DOHH2 (cell line): ENCODE data around the gene FTO.

Source experiments
- EZH2phosphoT487 ChIP-seq: fragments of 200-600 bp; sonication (generic); IDR thresholded peaks from 2 replicates; pipeline ENCODE4 v1.6.1; 2017; ENCODE audit warnings: borderline replicate concordance, mild to moderate bottlenecking, antibody characterized with exemption, low read length, moderate library complexity, mixed read lengths
- TF ChIP-seq, protein P1 (sequence below): fragments of 200-600 bp; sonication (generic); IDR thresholded peaks from one replicate; pipeline ENCODE4 v1.5.1; 2014; ENCODE audit warnings: antibody characterized with exemption, mild to moderate bottlenecking, low read depth, low read length; ENCODE audit not compliant: poor library complexity, severe bottlenecking

DNA sequence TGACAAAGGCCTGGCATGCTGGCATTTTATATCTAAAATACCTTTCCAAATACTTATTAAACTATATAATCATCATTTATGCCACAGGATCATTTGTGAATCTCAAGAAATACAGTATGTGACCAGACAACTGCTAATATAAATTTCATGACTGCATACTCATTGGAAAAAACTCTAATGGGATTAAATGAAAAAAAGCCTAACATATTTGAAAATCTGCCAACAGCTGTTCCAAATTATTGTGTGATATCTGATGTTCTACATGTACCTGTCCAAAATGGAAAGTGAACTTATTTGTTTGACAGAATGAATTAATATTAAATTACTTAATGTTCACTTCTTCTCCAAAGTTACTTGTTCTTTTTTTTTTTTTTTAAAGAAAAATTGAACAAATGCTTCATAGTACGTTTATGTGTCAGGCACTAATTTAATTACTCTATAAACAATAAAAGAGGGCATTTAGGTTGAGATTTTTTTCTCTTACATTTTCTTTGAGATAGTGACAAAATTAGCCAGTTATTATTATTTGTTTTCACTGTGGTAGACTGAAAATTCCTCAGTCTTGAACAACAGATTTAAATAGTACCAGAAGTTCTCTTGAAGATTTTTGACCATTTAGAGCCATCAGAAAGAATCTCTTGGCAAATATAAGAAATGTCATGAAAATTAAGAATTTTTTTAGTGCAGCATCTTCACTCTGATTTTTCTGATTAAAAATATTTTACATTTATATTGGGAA is 114.0 kb downstream of the FTO start:
- TF ChIP-seq, protein P1, sequence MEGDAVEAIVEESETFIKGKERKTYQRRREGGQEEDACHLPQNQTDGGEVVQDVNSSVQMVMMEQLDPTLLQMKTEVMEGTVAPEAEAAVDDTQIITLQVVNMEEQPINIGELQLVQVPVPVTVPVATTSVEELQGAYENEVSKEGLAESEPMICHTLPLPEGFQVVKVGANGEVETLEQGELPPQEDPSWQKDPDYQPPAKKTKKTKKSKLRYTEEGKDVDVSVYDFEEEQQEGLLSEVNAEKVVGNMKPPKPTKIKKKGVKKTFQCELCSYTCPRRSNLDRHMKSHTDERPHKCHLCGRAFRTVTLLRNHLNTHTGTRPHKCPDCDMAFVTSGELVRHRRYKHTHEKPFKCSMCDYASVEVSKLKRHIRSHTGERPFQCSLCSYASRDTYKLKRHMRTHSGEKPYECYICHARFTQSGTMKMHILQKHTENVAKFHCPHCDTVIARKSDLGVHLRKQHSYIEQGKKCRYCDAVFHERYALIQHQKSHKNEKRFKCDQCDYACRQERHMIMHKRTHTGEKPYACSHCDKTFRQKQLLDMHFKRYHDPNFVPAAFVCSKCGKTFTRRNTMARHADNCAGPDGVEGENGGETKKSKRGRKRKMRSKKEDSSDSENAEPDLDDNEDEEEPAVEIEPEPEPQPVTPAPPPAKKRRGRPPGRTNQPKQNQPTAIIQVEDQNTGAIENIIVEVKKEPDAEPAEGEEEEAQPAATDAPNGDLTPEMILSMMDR: no peak
- TF ChIP-seq EZH2phosphoT487: no peak
